Bronchial epithelial cell (primary cell): Measurements from ENCODE around the gene WIPF1. TPM values are rescaled to one million over a fixed set of nuclear protein-coding genes. Genes with fewer than 3 reads are reported as not detected.

Experiments used
- DNase-seq: peaks from one replicate; pipeline ENCODE4 v3.0.0-alpha.2; 2010; ENCODE audit warnings: low read depth
- FAIRE-seq: peaks from 2 replicates; lab custom pipeline; 2011; peaks lifted over from hg19 to GRCh38; lab: Jason Lieb, UNC
- H3K27me3 ChIP-seq: 2 replicates; pipeline ENCODE4 v1.5.1; 2011; ENCODE audit warnings: low read length; ENCODE audit not compliant: control insufficient read depth, insufficient read depth
- H3K36me3 ChIP-seq: 2 replicates; pipeline ENCODE4 v1.5.1; 2011; ENCODE audit warnings: low read length; ENCODE audit not compliant: control insufficient read depth, insufficient read depth
- H3K4me3 ChIP-seq: 2 replicates; pipeline ENCODE4 v1.5.1; 2011; ENCODE audit warnings: mild to moderate bottlenecking, low read depth, low read length, control low read depth
- total RNA-seq: library from RNA; depleted of rRNA; stranded (reverse); fragments of >200 nt; gene quantifications from 2 replicates; pipeline ENCODE4 v1.2.1, GENCODE V29; 2014
- TF ChIP-seq, protein P1 (sequence below): IDR thresholded peaks from 2 replicates; pipeline ENCODE4 v1.5.1; 2011; ENCODE audit warnings: mild to moderate bottlenecking, moderate library complexity, low read length, control low read depth, inconsistent platforms; ENCODE audit not compliant: insufficient read depth, severe bottlenecking

The WIPF1 gene
- total RNA-seq, 1 donor from 2014 or later = 0.26 TPM

DNA sequence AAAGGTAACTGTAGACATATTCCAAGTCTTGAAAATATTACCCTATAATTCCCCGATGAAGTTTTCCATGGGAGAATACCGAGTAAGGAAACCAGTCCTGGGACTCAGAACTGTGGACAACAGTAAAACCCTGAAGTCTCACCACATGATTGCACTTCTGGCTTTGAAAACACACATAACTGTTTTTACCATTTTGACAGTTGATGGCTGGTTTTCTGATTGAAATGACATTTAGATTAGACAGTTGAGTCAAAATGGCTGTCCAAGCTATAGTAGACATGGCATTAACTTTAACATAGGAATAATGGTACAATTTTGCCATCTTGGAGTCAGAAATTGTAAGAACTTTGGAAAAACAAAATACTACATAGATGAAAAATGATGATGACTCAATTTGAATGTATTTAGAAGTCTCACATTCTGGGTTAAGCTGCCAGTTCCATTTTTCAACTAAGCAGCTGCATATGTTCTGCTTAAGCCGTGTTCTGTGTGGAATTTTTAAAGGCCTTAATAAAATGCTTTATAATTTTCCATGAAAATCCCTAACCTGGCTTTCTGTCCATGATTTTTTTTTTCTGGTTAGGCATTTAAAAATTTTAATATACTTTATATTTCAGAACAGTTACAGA, 38.3 kb upstream of the WIPF1 start:
- DNase-seq (no peak), FAIRE-seq (no peak)
- Histone ChIP-seq H3K4me3 (no peak overlapping the region), H3K27me3 (no peaks in the 10 kb centered on the region), H3K36me3 (no peaks in the 10 kb centered on the region)
- TF ChIP-seq, protein P1, sequence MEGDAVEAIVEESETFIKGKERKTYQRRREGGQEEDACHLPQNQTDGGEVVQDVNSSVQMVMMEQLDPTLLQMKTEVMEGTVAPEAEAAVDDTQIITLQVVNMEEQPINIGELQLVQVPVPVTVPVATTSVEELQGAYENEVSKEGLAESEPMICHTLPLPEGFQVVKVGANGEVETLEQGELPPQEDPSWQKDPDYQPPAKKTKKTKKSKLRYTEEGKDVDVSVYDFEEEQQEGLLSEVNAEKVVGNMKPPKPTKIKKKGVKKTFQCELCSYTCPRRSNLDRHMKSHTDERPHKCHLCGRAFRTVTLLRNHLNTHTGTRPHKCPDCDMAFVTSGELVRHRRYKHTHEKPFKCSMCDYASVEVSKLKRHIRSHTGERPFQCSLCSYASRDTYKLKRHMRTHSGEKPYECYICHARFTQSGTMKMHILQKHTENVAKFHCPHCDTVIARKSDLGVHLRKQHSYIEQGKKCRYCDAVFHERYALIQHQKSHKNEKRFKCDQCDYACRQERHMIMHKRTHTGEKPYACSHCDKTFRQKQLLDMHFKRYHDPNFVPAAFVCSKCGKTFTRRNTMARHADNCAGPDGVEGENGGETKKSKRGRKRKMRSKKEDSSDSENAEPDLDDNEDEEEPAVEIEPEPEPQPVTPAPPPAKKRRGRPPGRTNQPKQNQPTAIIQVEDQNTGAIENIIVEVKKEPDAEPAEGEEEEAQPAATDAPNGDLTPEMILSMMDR = no peak

DNA sequence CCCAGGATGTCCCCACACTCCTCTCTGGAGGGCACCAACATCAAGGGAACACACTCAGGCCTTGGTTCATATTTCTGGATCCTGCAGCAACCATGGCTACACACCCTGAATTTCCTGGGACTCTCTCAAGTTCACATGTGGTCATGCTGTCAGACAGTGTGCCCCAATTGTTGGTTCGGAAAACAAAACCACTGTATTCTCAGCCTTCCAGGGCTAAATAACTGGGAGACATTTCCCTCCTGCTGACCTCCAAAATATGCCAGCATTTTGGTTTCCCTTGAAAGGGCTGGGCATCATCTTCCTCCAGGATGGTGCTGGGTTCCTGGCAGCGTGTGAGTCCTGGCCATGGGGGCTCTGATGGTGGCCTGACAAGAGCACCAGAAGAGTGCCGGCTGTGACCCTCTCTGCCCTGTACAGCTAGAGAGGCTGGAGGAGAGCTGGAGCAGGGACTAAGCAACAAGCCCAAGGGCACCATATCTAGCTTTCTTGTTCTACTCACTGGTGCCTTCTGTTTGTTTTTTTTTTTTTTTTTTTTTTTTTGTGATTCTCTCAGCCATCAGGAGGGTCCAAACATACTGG, 37.5 kb upstream of the WIPF1 start:
- no peaks in the 10 kb centered on the region for H3K36me3 ChIP-seq
- TF ChIP-seq, protein P1 = no peak
- no peak for FAIRE-seq
- H3K27me3 ChIP-seq = no peaks in the 10 kb centered on the region
- H3K4me3 ChIP-seq = no peak overlapping the region
- DNase-seq = no peak

DNA sequence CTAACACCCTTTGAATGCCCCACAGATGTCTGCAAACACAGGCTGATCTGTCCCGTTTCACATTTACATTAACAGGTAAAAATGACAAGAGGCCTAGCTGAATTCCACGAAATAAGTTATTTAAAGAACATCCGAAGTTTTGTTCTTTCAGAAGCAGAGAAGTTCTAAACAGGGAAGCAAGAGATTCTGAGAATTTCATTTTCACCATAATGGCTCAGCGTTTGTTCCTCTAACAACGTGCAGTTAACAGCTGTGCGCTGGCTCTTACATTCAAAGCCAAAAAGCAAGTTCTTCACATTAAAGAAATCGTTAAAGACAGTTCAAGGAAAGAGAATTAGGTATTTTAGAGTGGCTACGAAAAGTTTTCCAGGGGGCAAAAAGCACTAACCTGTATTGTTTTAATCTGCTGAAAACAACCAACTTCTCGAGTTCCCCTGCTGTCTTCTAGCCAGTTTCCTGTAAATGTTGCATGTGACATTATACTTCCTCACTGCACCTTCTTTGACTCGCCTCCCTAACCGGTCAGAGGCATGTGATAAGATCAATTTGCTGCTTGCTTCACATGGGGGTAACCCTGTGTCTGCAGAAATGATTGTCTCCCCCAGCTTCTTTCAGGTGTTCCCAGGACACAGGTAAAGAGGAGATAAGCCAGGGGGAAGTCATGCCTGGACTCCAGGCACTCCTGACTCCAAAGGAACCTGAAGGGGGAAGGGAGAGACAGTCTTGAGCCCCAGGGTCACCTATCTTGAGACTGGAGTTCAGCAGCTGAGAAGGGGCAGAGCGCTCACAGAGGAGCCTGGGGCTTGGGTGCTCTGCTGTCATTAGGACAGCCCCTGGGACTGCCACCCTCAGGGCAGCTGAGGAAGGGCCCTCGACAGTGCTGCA, 36.8 kb upstream of the WIPF1 start:
- DNase-seq (no peak), FAIRE-seq (no peak)
- Histone ChIP-seq H3K4me3 (no peak overlapping the region), H3K27me3 (no peaks in the 10 kb centered on the region), H3K36me3 (no peaks in the 10 kb centered on the region)
- TF ChIP-seq, protein P1 = no peak

GRCh38 chr2:174633623-174633930, 36.0 kb upstream of the WIPF1 start:
- TF ChIP-seq, protein P1 = no peak
- FAIRE-seq (no peak), DNase-seq (no peak)
- Histone ChIP-seq H3K36me3 (no peaks in the 10 kb centered on the region), H3K4me3 (no peak overlapping the region), H3K27me3 (no peaks in the 10 kb centered on the region)

DNA sequence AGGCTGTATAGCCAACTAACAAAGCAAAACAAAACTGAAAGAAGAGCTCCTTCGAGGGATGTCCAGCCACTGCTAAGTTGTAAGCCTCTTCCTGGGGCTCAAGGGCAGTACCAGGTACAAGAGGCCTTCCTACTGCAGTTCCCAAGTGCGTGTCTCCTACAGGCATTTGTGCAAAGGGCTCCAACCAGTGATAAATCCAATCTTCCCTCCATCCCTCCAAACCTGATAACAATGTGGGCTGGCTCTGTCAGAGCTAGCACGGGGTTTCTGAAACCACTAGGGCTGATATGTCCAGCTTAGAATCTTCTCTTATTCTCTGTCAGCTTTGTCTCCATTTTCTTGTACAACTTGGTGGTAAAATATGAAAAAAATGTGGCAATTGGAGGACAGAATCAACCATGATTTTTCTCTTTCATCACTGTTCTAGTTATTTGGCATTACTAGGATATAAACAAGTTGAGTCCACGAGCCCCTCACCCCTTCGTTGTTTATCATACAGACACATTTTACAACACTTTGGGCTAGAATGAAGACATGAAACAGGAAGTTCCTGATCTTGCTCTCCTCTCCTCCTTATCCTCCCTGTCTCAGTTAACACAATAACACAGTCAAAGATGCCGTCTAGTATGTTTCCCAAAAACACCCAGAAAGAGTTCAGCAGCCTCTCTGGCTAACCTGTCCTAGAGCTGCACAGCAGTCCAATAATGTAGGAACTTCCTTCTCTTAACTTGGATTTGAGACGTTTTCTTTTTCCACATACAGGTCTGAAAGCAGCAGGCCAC, 35.4 kb upstream of the WIPF1 start:
- no peak overlapping the region for H3K4me3 ChIP-seq
- TF ChIP-seq, protein P1 = no peak
- FAIRE-seq (no peak), DNase-seq (no peak)
- no peaks in the 10 kb centered on the region for H3K27me3 ChIP-seq
- H3K36me3 ChIP-seq = no peaks in the 10 kb centered on the region
